ENCODE data around the gene LAG3. TPM values are rescaled to one million over a fixed set of nuclear protein-coding genes. Genes with fewer than 3 reads are reported as not detected.

Gene LAG3
- total RNA-seq, 1 donor from 2014 or later = not detected

- no peak for TF ChIP-seq CTCF (conservative IDR thresholded peaks at IDR 0.05; ENCODE audit: low read depth, low read length)
- DNase-seq (ENCODE audit: low read depth) = no peak
- H3K4me3 ChIP-seq (ENCODE audit: low read depth, low read length) = no peak overlapping the region
Observed at GRCh38 chr12:6747216-6747615, 25.1 kb upstream of the LAG3 start.

DNA sequence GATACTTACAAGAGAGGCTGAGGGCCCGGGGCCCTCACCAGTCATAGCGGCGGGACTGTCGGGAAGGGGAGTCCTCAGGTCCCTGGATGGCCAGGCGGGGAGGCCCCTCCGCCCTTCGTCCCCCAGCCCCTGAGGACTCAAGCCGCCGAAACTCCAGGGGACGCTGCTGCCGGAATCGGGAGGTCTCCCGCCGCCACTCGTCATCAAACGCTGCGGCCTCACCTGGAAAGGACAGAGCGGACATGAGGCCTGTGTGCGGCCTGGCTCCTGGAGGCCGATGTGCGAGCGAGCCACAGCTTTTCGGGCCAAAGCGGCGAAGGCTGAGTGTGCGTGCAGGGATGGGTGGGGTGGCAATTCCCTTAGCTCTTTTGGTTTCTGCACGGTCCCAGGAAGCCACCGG, 23.6 kb upstream of the LAG3 start:
- no peak for DNase-seq (ENCODE audit: low read depth)
- no peak for TF ChIP-seq CTCF (conservative IDR thresholded peaks at IDR 0.05; ENCODE audit: low read depth, low read length)

DNA sequence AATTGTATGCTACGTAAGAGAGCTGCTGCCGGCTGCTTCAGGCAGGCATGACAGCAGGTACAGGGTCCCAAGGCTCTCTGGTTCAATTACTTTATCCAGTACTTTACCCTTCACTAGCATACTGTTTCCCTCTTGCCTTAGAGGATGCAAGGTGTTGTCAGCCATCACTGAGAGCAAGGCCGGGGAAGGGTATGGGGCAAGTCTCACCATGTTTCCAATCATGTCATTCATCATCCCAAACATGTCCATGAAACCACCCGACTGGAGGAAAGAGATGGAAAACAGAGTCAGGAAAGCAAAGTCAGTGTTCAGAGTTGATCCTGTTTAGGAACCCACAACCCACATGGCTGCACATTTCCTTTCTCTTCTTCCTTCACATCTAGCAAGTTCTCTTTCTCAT, 21.8 kb upstream of the LAG3 start:
- TF ChIP-seq CTCF (conservative IDR thresholded peaks at IDR 0.05; ENCODE audit: low read depth, low read length) = no peak
- H3K4me3 ChIP-seq (ENCODE audit: low read depth, low read length) = no peak overlapping the region
- no peak for DNase-seq (ENCODE audit: low read depth)

More for the DNA sequence above, 23.6 kb upstream of the LAG3 start:
- H3K4me3 ChIP-seq (ENCODE audit: low read depth, low read length) = no peak overlapping the region

GRCh38 chr12:6751767-6752166, 20.6 kb upstream of the LAG3 start:
- TF ChIP-seq CTCF (conservative IDR thresholded peaks at IDR 0.05; ENCODE audit: low read depth, low read length) = no peak

GRCh38 chr12:6752167-6752920, 20.0 kb upstream of the LAG3 start:
- TF ChIP-seq CTCF (conservative IDR thresholded peaks at IDR 0.05; ENCODE audit: low read depth, low read length) = peak; percentile 46
- DNase-seq (ENCODE audit: low read depth) = no peak
- H3K4me3 ChIP-seq (ENCODE audit: low read depth, low read length) = peak overlapping the region; percentile 78

More at GRCh38 chr12:6751767-6752166, 20.6 kb upstream of the LAG3 start:
- H3K4me3 ChIP-seq (ENCODE audit: low read depth, low read length) = peak overlapping the region; percentile 78
- DNase-seq (ENCODE audit: low read depth) = no peak

DNA sequence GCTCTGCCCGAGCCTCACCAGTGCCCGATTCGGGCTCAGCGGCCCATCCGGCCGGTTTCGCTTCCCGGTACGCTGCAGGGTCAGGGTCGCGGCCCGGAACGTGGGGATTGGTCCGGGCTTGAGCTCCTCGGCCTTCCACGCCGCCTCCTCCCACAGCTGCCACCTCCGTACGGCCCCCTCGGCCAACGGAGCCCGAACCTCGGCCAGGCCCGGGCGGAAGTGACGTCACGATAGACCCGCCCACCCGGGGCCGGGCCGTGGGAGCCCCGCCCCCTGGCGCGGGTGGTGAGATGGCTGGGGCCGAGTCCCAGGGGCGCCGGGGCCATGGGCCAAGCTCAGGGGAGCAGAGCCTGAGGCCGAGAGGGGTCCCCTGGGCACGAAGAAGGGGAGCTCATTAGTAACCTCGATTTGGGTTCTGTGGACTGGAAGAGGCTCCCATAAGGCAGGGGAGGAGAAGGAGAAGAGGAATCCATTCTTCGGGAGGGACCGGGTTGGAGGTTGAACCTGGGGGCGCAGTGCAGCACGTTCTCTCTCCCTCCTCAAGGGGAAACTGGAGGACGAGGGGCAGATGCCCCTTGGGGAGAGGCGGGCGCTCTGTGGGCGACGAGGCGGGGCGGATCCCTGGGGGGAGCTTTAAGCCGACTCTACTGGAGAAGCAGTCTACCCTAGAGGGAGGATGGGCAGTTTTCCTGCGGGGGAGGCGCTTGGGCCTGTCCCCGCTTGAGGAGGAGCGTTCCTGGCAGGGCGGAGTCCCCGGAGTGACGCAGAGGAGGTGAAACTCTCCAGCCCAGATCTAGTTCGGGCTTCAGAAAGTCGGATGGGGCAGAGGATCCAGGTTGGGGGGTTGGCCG, 19.2 kb upstream of the LAG3 start, which contains the start of gene MLF2:
Gene MLF2 (minus strand): TSS at position 221 of the 851 bp plus-strand sequence. CDS start 807 bp downstream, outside the sequence.
- TF ChIP-seq CTCF (conservative IDR thresholded peaks at IDR 0.05; ENCODE audit: low read depth, low read length) = peak; percentile 98
- H3K4me3 ChIP-seq (ENCODE audit: low read depth, low read length) = peak within 1 kb of the TSS; percentile 78
- peak; percentile 81 for DNase-seq (ENCODE audit: low read depth)
